Activated T-cell treated with anti-CD3 and anti-CD28 coated beads, Interleukin-2, amount 50 U/mL, for 72 hours (primary cell): ENCODE measurements around the gene COX20. TPM values are rescaled to one million over a fixed set of nuclear protein-coding genes. Genes with fewer than 3 reads are reported as not detected.

Source experiments
- ATAC-seq, 2 donors: fragments of 150-1000 bp; cut with Tn5 transposase; replicated peaks in 1 of 2; 2 replicates each; pipeline ENCODE4 v1.10.0; 2021; ENCODE audit warnings: moderate library complexity in 2 of 2, mild to moderate bottlenecking in 1 of 2
- DNase-seq, 2 donors: peaks; one replicate each; pipeline ENCODE4 v3.0.0; 2021 to 2022; ENCODE audit warnings: mixed read lengths in 1 of 2
- H3K27ac Mint-ChIP-seq: one replicate; pipeline ENCODE4 v1.8.0; 2022; ENCODE audit warnings: mild to moderate bottlenecking, moderate library complexity, mixed read lengths
- H3K27me3 Mint-ChIP-seq: one replicate; pipeline ENCODE4 v1.8.0; 2022; ENCODE audit warnings: low read depth, mixed read lengths
- H3K36me3 Mint-ChIP-seq, 2 donors: one replicate each; pipeline ENCODE4 v1.8.0; 2022; ENCODE audit warnings: mixed read lengths in 2 of 2, mild to moderate bottlenecking in 1 of 2; ENCODE audit not compliant: insufficient read depth in 2 of 2
- H3K4me1 Mint-ChIP-seq: one replicate; pipeline ENCODE4 v1.8.0; 2022; ENCODE audit warnings: low read depth, mixed read lengths
- H3K4me3 Mint-ChIP-seq, 2 donors: one replicate each; pipeline ENCODE4 v1.8.0; 2022; ENCODE audit warnings: mild to moderate bottlenecking in 2 of 2, mixed read lengths in 2 of 2, moderate library complexity in 2 of 2
- H3K9me3 Mint-ChIP-seq, 2 donors: one replicate each; pipeline ENCODE4 v1.8.0; 2022; ENCODE audit warnings: mixed read lengths in 2 of 2
- total RNA-seq, 2 donors: library from RNA; stranded (reverse); gene quantifications; one replicate each; pipeline ENCODE4 v1.2.3, GENCODE V29; 2022

The COX20 gene
- total RNA-seq, 2 donors from 2014 or later, result 9.8 to 12.1 TPM

- Mint-ChIP-seq H3K36me3 (peaks cover 6 to 69% of the 10 kb centered on the region in 2 donors), H3K4me1 (peaks cover 75% of the 10 kb centered on the region), H3K27ac (peak overlapping the region; percentile 97), H3K9me3 (no peaks in the 10 kb centered on the region), H3K4me3 (peak overlapping the region in 1 of 2 donors; percentile 6), H3K27me3 (no peaks in the 10 kb centered on the region)
- ATAC-seq (peak in 1 of 2 donors; percentile 18), DNase-seq (no peak)
Measured at GRCh38 chr1:244849189-244849866, 13.9 kb downstream of the COX20 start.

GRCh38 chr1:244850099-244850852 is 14.8 kb downstream of the COX20 start:
- Mint-ChIP-seq H3K4me1 (peaks cover 76% of the 10 kb centered on the region), H3K36me3 (peaks cover 10 to 69% of the 10 kb centered on the region in 2 donors), H3K4me3 (no peak overlapping the region), H3K9me3 (no peaks in the 10 kb centered on the region), H3K27ac (peak overlapping the region; percentile 97), H3K27me3 (no peaks in the 10 kb centered on the region)
- ATAC-seq (no peak), DNase-seq (no peak)

GRCh38 chr1:244850896-244851295 is 15.4 kb downstream of the COX20 start:
- Mint-ChIP-seq H3K36me3 (peaks cover 12 to 71% of the 10 kb centered on the region in 2 donors), H3K27ac (peak overlapping the region; percentile 97), H3K4me1 (peaks cover 76% of the 10 kb centered on the region), H3K9me3 (no peaks in the 10 kb centered on the region), H3K27me3 (no peaks in the 10 kb centered on the region), H3K4me3 (no peak overlapping the region)
- no peak for DNase-seq
- ATAC-seq, result no peak

GRCh38 chr1:244851546-244852231 is 16.2 kb downstream of the COX20 start:
- DNase-seq (no peak), ATAC-seq (peak; percentile 39 to 67)
- Mint-ChIP-seq H3K27ac (peak overlapping the region; percentile 98), H3K27me3 (no peaks in the 10 kb centered on the region), H3K9me3 (no peaks in the 10 kb centered on the region), H3K36me3 (peaks cover 14 to 74% of the 10 kb centered on the region in 2 donors), H3K4me3 (peak overlapping the region in 1 of 2 donors; percentile 50), H3K4me1 (peaks cover 77% of the 10 kb centered on the region)

GRCh38 chr1:244852694-244853093 is 17.2 kb downstream of the COX20 start:
- ATAC-seq, result no peak
- Mint-ChIP-seq H3K9me3 (no peaks in the 10 kb centered on the region), H3K27me3 (no peaks in the 10 kb centered on the region), H3K36me3 (peaks cover 17 to 77% of the 10 kb centered on the region in 2 donors), H3K4me3 (peak overlapping the region in 1 of 2 donors; percentile 50), H3K4me1 (peaks cover 82% of the 10 kb centered on the region), H3K27ac (peak overlapping the region; percentile 98)
- no peak for DNase-seq

GRCh38 chr1:244854166-244854565 is 18.7 kb downstream of the COX20 start:
- H3K4me1 Mint-ChIP-seq, result peaks cover 86% of the 10 kb centered on the region
- peak overlapping the region in 1 of 2 donors; percentile 39 for H3K4me3 Mint-ChIP-seq
- peak overlapping the region; percentile 90 for H3K27ac Mint-ChIP-seq
- H3K9me3 Mint-ChIP-seq, result no peaks in the 10 kb centered on the region
- DNase-seq, result no peak
- no peak for ATAC-seq
- no peaks in the 10 kb centered on the region for H3K27me3 Mint-ChIP-seq
- peaks cover 19 to 77% of the 10 kb centered on the region in 2 donors for H3K36me3 Mint-ChIP-seq

GRCh38 chr1:244854865-244855578 is 19.6 kb downstream of the COX20 start:
- H3K4me1 Mint-ChIP-seq, result peaks cover 87% of the 10 kb centered on the region
- no peaks in the 10 kb centered on the region for H3K9me3 Mint-ChIP-seq
- ATAC-seq, result peak in 1 of 2 donors; percentile 15
- H3K4me3 Mint-ChIP-seq, result peak overlapping the region; percentile 61 to 77
- H3K27me3 Mint-ChIP-seq, result no peaks in the 10 kb centered on the region
- H3K27ac Mint-ChIP-seq, result peak overlapping the region; percentile 93
- DNase-seq, result no peak
- H3K36me3 Mint-ChIP-seq, result peaks cover 21 to 80% of the 10 kb centered on the region in 2 donors

- no peak for ATAC-seq
- H3K27me3 Mint-ChIP-seq, result no peaks in the 10 kb centered on the region
- peaks cover 33 to 87% of the 10 kb centered on the region in 2 donors for H3K36me3 Mint-ChIP-seq
- H3K27ac Mint-ChIP-seq, result peak overlapping the region; percentile 93
- DNase-seq, result no peak
- H3K4me3 Mint-ChIP-seq, result peak overlapping the region; percentile 60 to 77
- H3K4me1 Mint-ChIP-seq, result peaks cover 90% of the 10 kb centered on the region
- no peaks in the 10 kb centered on the region for H3K9me3 Mint-ChIP-seq
Measured at GRCh38 chr1:244857761-244858160, 22.3 kb downstream of the COX20 start.

- ATAC-seq, result no peak
- Mint-ChIP-seq H3K27me3 (no peaks in the 10 kb centered on the region), H3K4me1 (peaks cover 91% of the 10 kb centered on the region), H3K27ac (peak overlapping the region; percentile 93), H3K36me3 (peaks cover 34 to 88% of the 10 kb centered on the region in 2 donors), H3K4me3 (peak overlapping the region; percentile 45 to 77), H3K9me3 (no peaks in the 10 kb centered on the region)
- DNase-seq, result no peak
Measured at GRCh38 chr1:244858357-244858756, 22.9 kb downstream of the COX20 start.

- H3K27ac Mint-ChIP-seq, result peak overlapping the region; percentile 99
- no peaks in the 10 kb centered on the region for H3K27me3 Mint-ChIP-seq
- DNase-seq (no peak), ATAC-seq (no peak)
- H3K4me1 Mint-ChIP-seq, result peaks cover 77% of the 10 kb centered on the region
- H3K9me3 Mint-ChIP-seq, result no peaks in the 10 kb centered on the region
- H3K36me3 Mint-ChIP-seq, result peaks cover 34 to 79% of the 10 kb centered on the region in 2 donors
- H3K4me3 Mint-ChIP-seq, result peak overlapping the region; percentile 96 to 99
Measured at GRCh38 chr1:244860078-244860477, 24.6 kb downstream of the COX20 start.

GRCh38 chr1:244860914-244861610 is 25.6 kb downstream of the COX20 start:
- H3K27me3 Mint-ChIP-seq, result no peaks in the 10 kb centered on the region
- no peaks in the 10 kb centered on the region for H3K9me3 Mint-ChIP-seq
- DNase-seq (no peak), ATAC-seq (no peak)
- peak overlapping the region; percentile 96 to 99 for H3K4me3 Mint-ChIP-seq
- peaks cover 27 to 70% of the 10 kb centered on the region in 2 donors for H3K36me3 Mint-ChIP-seq
- peak overlapping the region; percentile 99 for H3K27ac Mint-ChIP-seq
- H3K4me1 Mint-ChIP-seq, result peaks cover 76% of the 10 kb centered on the region

GRCh38 chr1:244861683-244862082 is 26.2 kb downstream of the COX20 start:
- H3K36me3 Mint-ChIP-seq, result peaks cover 25 to 63% of the 10 kb centered on the region in 2 donors
- ATAC-seq (no peak), DNase-seq (no peak)
- no peaks in the 10 kb centered on the region for H3K9me3 Mint-ChIP-seq
- peak overlapping the region; percentile 96 to 99 for H3K4me3 Mint-ChIP-seq
- peaks cover 76% of the 10 kb centered on the region for H3K4me1 Mint-ChIP-seq
- H3K27ac Mint-ChIP-seq, result peak overlapping the region; percentile 99
- no peaks in the 10 kb centered on the region for H3K27me3 Mint-ChIP-seq
